ENCODE results near the gene SIVA1. TPM values are rescaled to one million over a fixed set of nuclear protein-coding genes. Genes with fewer than 3 reads are reported as not detected.
A peak's percentile ranks its signal among the peaks of the same experiment; 100 is the strongest.

Gene SIVA1
- total RNA-seq, 3 donors from 2014 or later (not counting 1 experiment from before 2014, with no cell fraction given) = 59.7 to 74.8 (median 59.8) TPM

GRCh38 chr14:104767634-104767918, 14.6 kb downstream of the SIVA1 start:
- 94% methylated on average over 5 of the region's 5 CpGs for WGBS (ENCODE audit: insufficient coverage)
- H3K36me3 ChIP-seq (ENCODE audit: control insufficient read depth, insufficient read depth, low read length) = peaks cover 22% of the 10 kb centered on the region
- H3K27me3 Mint-ChIP-seq (ENCODE audit: low read depth in 2 of 2) = no peaks in the 10 kb centered on the region
- no peaks in the 10 kb centered on the region for H3K9me3 ChIP-seq (ENCODE audit: control insufficient read depth, insufficient read depth, low read length)
- H3K27ac Mint-ChIP-seq = no peak overlapping the region
- no peak overlapping the region for H3K27ac ChIP-seq (ENCODE audit: low read length)
- DNase-seq (no peak), ATAC-seq (no peak)
- H3K4me3 ChIP-seq (ENCODE audit: low read length) = no peak overlapping the region
- no peaks in the 10 kb centered on the region for H3K36me3 Mint-ChIP-seq
- H3K4me1 Mint-ChIP-seq = no peaks in the 10 kb centered on the region
- TF ChIP-seq CTCF (IDR thresholded peaks at IDR 0.05) = no peak
- H3K9me3 Mint-ChIP-seq = peaks cover 0 to 2% of the 10 kb centered on the region in 2 donors
- intact Hi-C loops (cut with micrococcal nuclease) = no loop called here
- no peak overlapping the region for H3K4me3 Mint-ChIP-seq
- H3K27me3 ChIP-seq (ENCODE audit: control insufficient read depth, insufficient read depth, low read length) = no peaks in the 10 kb centered on the region
- peaks cover 8% of the 10 kb centered on the region for H3K4me1 ChIP-seq (ENCODE audit: control insufficient read depth, insufficient read depth, low read length)

GRCh38 chr14:104768437-104769323, 15.7 kb downstream of the SIVA1 start:
- Mint-ChIP-seq H3K4me3 (no peak overlapping the region), H3K27me3 (ENCODE audit: low read depth in 2 of 2) (no peaks in the 10 kb centered on the region), H3K36me3 (no peaks in the 10 kb centered on the region), H3K27ac (peak overlapping the region in 1 of 2 donors; percentile 42), H3K9me3 (peaks cover 0 to 2% of the 10 kb centered on the region in 2 donors), H3K4me1 (no peaks in the 10 kb centered on the region)
- 18% methylated on average over 25 of the region's 25 CpGs for WGBS (ENCODE audit: insufficient coverage)
- no peak overlapping the region for H3K27ac ChIP-seq (ENCODE audit: low read length)
- ATAC-seq (peak; percentile 94 to 99 (median 95)), DNase-seq (peak; percentile 92 to 93)
- H3K4me3 ChIP-seq (ENCODE audit: low read length) = no peak overlapping the region
- no peaks in the 10 kb centered on the region for H3K27me3 ChIP-seq (ENCODE audit: control insufficient read depth, insufficient read depth, low read length)
- intact Hi-C loops (cut with micrococcal nuclease) = loop anchor here (1.0 kb wide), 1 partner anchor 58 kb away; no protein-coding TSS in a partner anchor
- H3K4me1 ChIP-seq (ENCODE audit: control insufficient read depth, insufficient read depth, low read length) = peaks cover 8% of the 10 kb centered on the region
- H3K36me3 ChIP-seq (ENCODE audit: control insufficient read depth, insufficient read depth, low read length) = peaks cover 31% of the 10 kb centered on the region
- peak; percentile 89 for TF ChIP-seq CTCF (IDR thresholded peaks at IDR 0.05)
- H3K9me3 ChIP-seq (ENCODE audit: control insufficient read depth, insufficient read depth, low read length) = no peaks in the 10 kb centered on the region

- no peaks in the 10 kb centered on the region for H3K4me1 Mint-ChIP-seq
- DNase-seq (no peak), ATAC-seq (no peak)
- Histone ChIP-seq H3K27ac (ENCODE audit: low read length) (no peak overlapping the region), H3K27me3 (ENCODE audit: control insufficient read depth, insufficient read depth, low read length) (no peaks in the 10 kb centered on the region), H3K4me1 (ENCODE audit: control insufficient read depth, insufficient read depth, low read length) (peaks cover 8% of the 10 kb centered on the region), H3K36me3 (ENCODE audit: control insufficient read depth, insufficient read depth, low read length) (peaks cover 32% of the 10 kb centered on the region), H3K9me3 (ENCODE audit: control insufficient read depth, insufficient read depth, low read length) (no peaks in the 10 kb centered on the region), H3K4me3 (ENCODE audit: low read length) (no peak overlapping the region)
- H3K27ac Mint-ChIP-seq = peak overlapping the region in 1 of 2 donors; percentile 42
- peaks cover 0 to 2% of the 10 kb centered on the region in 2 donors for H3K9me3 Mint-ChIP-seq
- no peak overlapping the region for H3K4me3 Mint-ChIP-seq
- intact Hi-C loops (cut with micrococcal nuclease) = no loop called here
- no peaks in the 10 kb centered on the region for H3K27me3 Mint-ChIP-seq (ENCODE audit: low read depth in 2 of 2)
- WGBS (ENCODE audit: insufficient coverage) = 89% methylated on average over 17 of the region's 18 CpGs
- no peaks in the 10 kb centered on the region for H3K36me3 Mint-ChIP-seq
- no peak for TF ChIP-seq CTCF (IDR thresholded peaks at IDR 0.05)
Observed at GRCh38 chr14:104769324-104770071, 16.6 kb downstream of the SIVA1 start.
